Small intestine (tissue), 7 donors: Measurements from ENCODE around the gene ERAP2. TPM values are rescaled to one million over a fixed set of nuclear protein-coding genes. Genes with fewer than 3 reads are reported as not detected.
"Not testable (repeated sequence)": the region's sequence is repeated elsewhere in the genome, so short reads cannot be mapped to it uniquely, and the experiment has no call there.

Experiments used
- DNase-seq, 2 donors: peaks; one replicate each; pipeline versions ENCODE4 v3.0.0 to v3.0.0-alpha.2; 2013
- FAIRE-seq: peaks from 2 replicates; lab custom pipeline; 2012; peaks lifted over from hg19 to GRCh38; lab: Jason Lieb, UNC
- H3K27ac ChIP-seq, 3 donors: one replicate each; pipeline ENCODE4 v1.5.1; 2013; ENCODE audit warnings: low read length in 2 of 3, mild to moderate bottlenecking in 2 of 3, control low read depth in 1 of 3, inconsistent platforms in 1 of 3, low read depth in 1 of 3, moderate library complexity in 1 of 3
- H3K27me3 ChIP-seq, 3 donors: one replicate each; pipeline ENCODE4 v1.6.1; 2013; ENCODE audit warnings: low read length in 3 of 3, inconsistent platforms in 1 of 3; ENCODE audit not compliant: control insufficient read depth in 3 of 3, insufficient read depth in 3 of 3
- H3K36me3 ChIP-seq, 3 donors: one replicate each; pipeline ENCODE4 v1.6.1; 2013; ENCODE audit warnings: low read length in 3 of 3, inconsistent platforms in 1 of 3, low read depth in 1 of 3, mild to moderate bottlenecking in 1 of 3, moderate library complexity in 1 of 3; ENCODE audit not compliant: control insufficient read depth in 3 of 3, insufficient read depth in 2 of 3
- H3K4me1 ChIP-seq, 3 donors: one replicate each; pipeline ENCODE4 v1.6.1; 2013; ENCODE audit warnings: low read length in 2 of 3, inconsistent platforms in 1 of 3, low read depth in 1 of 3, mild to moderate bottlenecking in 1 of 3, moderate library complexity in 1 of 3; ENCODE audit not compliant: control insufficient read depth in 3 of 3, insufficient read depth in 2 of 3
- H3K4me3 ChIP-seq, 3 donors: one replicate each; pipeline ENCODE4 v1.5.1; 2013; ENCODE audit warnings: low read length in 3 of 3, control low read depth in 1 of 3, inconsistent platforms in 1 of 3, low read depth in 1 of 3, mild to moderate bottlenecking in 1 of 3, moderate library complexity in 1 of 3
- H3K9me3 ChIP-seq, 2 donors: one replicate each; pipeline ENCODE4 v1.6.1; 2013; ENCODE audit warnings: low read depth in 1 of 2, low read length in 1 of 2; ENCODE audit not compliant: control insufficient read depth in 2 of 2, insufficient read depth in 1 of 2
- WGBS, 3 donors: extraction: QIAGEN DNeasy Blood & Tissue Kit; methylation state at CpG; one replicate each; pipeline ENCODE4 v1.1.7; 2013; 5-methylcytosine and 5-hydroxymethylcytosine counted together
- polyA plus RNA-seq, 4 donors: library from polyadenylated mRNA; stranded (reverse) in 3 of 4; unstranded in 1 of 4; fragments of 200-250 nt in 3 of 4; fragments of 120-200 nt in 1 of 4; gene quantifications; one replicate each; pipeline versions ENCODE4 v1.2.1 to v1.2.3, GENCODE V29; 2013
- donor health status: healthy with polysubstance abuse.
- donor health status: control.
- donor health status: control.
- donor health status: Bipolar disorder and iron deficiency.
- donor health status: healthy.

Gene ERAP2
- polyA plus RNA-seq, 4 donors: 4.1 to 43.3 (median 6.0) TPM

DNA sequence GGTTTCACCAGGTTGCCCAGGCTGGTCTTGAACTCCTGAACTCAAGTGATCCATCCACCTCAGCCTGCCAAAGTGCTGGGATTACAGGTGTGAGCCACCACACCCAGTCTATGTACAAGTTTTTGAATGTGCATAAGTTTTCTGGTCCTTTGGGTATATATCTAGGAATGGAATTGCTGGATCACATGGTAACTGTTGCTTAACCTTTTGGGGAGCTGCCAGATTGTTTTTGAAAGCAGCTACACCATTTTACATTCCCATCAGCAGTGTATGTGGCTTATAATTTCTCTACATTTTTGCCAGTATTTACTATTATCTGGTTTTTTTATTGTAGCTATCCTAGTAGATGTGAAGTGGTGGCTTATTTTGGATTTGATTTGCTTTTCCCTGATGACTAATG, 50.7 kb downstream of the ERAP2 start:
- H3K9me3 ChIP-seq: no peaks in the 10 kb centered on the region
- H3K4me1 ChIP-seq: no peaks in the 10 kb centered on the region
- no peak overlapping the region for H3K4me3 ChIP-seq
- FAIRE-seq (no peak), DNase-seq (no peak)
- no peaks in the 10 kb centered on the region for H3K27me3 ChIP-seq
- H3K36me3 ChIP-seq: peaks cover 0 to 3% (median 2%) of the 10 kb centered on the region in 3 donors
- no peak overlapping the region for H3K27ac ChIP-seq

DNA sequence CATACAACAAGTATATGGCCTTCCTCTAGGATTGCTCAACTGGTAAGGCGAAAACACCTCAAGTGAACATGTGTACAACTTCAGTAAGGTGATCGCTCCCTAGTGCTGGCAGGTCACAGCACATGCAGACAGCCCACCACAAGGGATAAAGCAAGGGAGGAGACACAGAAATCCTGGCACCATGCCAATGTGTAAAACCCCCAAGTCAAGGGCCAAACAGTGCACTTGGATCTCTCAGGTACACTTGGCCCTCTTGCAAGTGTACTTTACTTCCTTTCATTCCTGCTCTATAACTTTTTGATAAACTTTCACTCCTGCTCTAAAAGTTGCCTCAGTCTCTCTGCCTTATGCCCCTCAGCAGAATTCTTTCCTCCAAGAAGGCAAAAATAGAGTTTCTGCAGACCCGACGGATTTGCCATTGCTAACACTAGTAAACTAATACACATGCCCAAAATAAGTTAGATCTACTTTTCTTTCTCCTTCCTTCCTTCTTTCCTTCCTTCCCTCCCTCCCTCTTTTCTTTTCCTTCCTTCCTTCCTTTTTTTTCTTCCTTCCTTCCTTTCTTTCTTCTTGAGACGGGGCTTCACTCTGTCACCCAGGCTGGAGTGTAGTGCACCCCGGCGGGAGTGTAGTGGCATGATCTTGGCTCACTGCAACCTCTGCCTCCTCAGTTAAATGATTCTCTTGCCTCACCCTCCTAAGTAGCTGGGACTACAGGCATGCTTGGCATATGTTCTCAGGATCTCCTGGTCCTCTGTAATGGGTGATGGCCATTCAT, 52.8 kb downstream of the ERAP2 start:
- no peaks in the 10 kb centered on the region for H3K27me3 ChIP-seq
- peaks cover 0 to 2% (median 0%) of the 10 kb centered on the region in 3 donors for H3K36me3 ChIP-seq
- H3K27ac ChIP-seq: no peak overlapping the region
- no peak for FAIRE-seq
- DNase-seq: no peak
- WGBS, 3 donors: 94 to 97% (median 95%) methylated on average over 7 of the region's 7 CpGs
- H3K4me3 ChIP-seq: no peak overlapping the region
- H3K4me1 ChIP-seq: peaks cover 0 to 10% (median 8%) of the 10 kb centered on the region in 3 donors
- no peaks in the 10 kb centered on the region for H3K9me3 ChIP-seq

DNA sequence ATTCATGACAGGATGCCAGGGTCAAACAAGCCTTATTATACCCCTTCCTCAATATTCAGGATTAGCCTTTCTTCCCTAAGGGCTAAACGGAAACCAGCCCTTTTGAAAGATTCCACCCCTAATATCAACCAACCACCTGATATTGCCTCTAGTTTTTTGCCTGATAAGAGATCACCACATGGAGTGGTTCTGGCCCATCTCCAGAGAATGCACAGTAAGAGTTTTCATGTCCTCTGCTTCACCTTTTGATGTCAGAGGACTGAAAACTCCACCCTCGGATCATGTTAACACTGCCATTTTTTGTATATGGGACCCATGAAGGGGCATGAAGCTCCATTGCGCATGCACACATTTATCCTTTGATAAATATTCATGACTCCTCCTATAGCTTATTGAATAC, 53.8 kb downstream of the ERAP2 start:
- FAIRE-seq: no peak

DNA sequence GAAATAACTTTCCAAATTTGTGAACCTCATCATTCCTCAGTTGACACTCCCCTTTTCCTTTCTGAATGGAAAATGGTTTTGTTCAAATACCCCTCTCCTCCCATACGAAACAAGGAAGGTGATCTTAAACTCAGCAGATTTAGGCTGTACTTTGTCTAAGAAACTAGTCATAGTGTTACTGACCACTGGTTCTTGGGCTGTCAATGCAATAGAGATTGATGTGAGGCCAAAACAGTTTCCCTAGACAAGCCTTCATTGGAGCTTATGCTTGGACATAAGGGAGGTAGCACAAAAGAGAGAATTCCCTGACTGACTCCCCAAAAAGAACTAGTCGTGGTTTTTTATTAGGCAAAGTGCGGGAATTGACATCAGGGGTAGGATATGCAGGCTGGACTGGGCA, 54.3 kb downstream of the ERAP2 start:
- Histone ChIP-seq H3K36me3 (peaks cover 0 to 2% (median 0%) of the 10 kb centered on the region in 3 donors), H3K27ac (no peak overlapping the region), H3K27me3 (no peaks in the 10 kb centered on the region), H3K4me1 (peaks cover 0 to 10% (median 9%) of the 10 kb centered on the region in 3 donors), H3K4me3 (no peak overlapping the region), H3K9me3 (no peaks in the 10 kb centered on the region)
- WGBS, 3 donors: 94 to 100% (median 97%) methylated on average over 3 of the region's 3 CpGs
- FAIRE-seq (no peak), DNase-seq (no peak)

More for the DNA sequence above, 53.8 kb downstream of the ERAP2 start:
- no peaks in the 10 kb centered on the region for H3K9me3 ChIP-seq
- no peaks in the 10 kb centered on the region for H3K27me3 ChIP-seq
- H3K4me3 ChIP-seq: no peak overlapping the region
- DNase-seq: no peak
- peaks cover 0 to 10% (median 9%) of the 10 kb centered on the region in 3 donors for H3K4me1 ChIP-seq
- peaks cover 0 to 2% (median 0%) of the 10 kb centered on the region in 3 donors for H3K36me3 ChIP-seq
- H3K27ac ChIP-seq: no peak overlapping the region
- WGBS, 3 donors: 85 to 93% (median 90%) methylated on average over 3 of the region's 3 CpGs

DNA sequence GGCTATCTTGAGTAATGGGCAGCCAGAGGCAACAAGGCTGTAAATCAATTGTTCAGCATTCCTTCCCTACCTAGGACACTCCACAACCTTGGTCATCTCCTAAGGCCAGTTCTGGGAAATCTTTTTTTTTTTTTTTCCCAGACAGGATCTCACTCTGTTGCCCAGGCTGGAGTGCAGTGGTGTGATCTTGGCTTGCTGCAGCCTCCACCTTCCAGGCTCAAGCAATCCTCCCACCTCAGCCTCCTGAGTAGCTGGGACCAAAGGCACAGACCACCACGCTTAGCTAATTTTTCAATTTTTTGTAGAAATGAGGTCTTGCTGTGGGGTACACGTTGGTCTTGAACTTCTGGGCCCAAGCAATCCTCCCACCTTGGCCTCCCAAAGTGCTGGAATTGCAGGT, 54.7 kb downstream of the ERAP2 start:
- not testable (repeated sequence) for FAIRE-seq, DNase-seq, H3K4me3 ChIP-seq, H3K4me1 ChIP-seq, H3K9me3 ChIP-seq, H3K27me3 ChIP-seq, H3K36me3 ChIP-seq, H3K27ac ChIP-seq
- 91 to 96% (median 95%) methylated on average over 2 of the region's 2 CpGs for WGBS, 3 donors

DNA sequence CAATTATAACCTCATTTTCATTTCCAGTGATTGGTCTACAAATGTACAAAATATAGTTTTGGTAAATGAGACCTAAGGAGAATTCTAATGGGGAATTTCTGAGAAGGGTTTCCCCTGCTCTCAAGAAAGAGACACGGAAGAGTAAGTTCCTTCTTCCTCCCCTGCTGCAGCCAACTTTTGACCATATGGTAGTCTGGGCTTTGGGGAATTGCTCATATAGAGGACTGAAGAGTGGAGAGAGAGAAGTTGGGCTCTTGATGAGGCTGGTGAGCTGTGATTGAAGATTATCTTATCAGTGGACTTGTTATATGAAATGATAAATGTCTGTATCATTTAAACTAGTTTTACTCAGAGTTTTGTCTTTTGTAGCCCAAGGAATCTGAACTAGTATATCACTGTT, 55.3 kb downstream of the ERAP2 start:
- Histone ChIP-seq H3K9me3 (no peaks in the 10 kb centered on the region), H3K36me3 (peaks cover 0 to 2% (median 0%) of the 10 kb centered on the region in 3 donors), H3K4me1 (peaks cover 0 to 10% (median 9%) of the 10 kb centered on the region in 3 donors), H3K4me3 (no peak overlapping the region), H3K27ac (no peak overlapping the region), H3K27me3 (no peaks in the 10 kb centered on the region)
- FAIRE-seq: no peak
- 69 to 79% (median 73%) methylated on average over 1 of the region's 1 CpG for WGBS, 3 donors
- no peak for DNase-seq

DNA sequence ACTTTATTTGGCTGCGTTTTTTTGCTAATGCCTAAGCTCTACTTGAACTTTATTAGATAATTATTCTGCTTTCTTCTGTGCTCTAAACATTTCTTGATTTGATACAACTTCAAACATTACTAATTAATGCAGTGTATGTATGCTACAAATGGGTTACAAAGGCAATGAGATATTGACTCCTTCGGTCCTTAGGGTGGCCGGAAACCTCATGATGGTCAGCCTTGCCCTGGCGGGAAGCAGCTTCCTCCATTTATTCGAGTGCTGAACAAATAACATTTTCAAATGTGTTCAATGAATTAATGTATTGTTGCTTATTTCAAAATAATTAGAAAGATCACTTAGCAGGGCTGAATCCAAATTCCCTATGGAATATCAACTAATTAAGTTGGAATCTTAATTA, 55.7 kb downstream of the ERAP2 start:
- WGBS, 3 donors: 89 to 95% (median 89%) methylated on average over 5 of the region's 5 CpGs
- FAIRE-seq: no peak
- H3K36me3 ChIP-seq: peaks cover 0 to 2% (median 0%) of the 10 kb centered on the region in 3 donors
- peaks cover 0 to 10% (median 9%) of the 10 kb centered on the region in 3 donors for H3K4me1 ChIP-seq
- H3K27me3 ChIP-seq: no peaks in the 10 kb centered on the region
- H3K4me3 ChIP-seq: no peak overlapping the region
- DNase-seq: no peak
- no peaks in the 10 kb centered on the region for H3K9me3 ChIP-seq
- peak overlapping the region in 1 of 3 donors; percentile 29 for H3K27ac ChIP-seq

DNA sequence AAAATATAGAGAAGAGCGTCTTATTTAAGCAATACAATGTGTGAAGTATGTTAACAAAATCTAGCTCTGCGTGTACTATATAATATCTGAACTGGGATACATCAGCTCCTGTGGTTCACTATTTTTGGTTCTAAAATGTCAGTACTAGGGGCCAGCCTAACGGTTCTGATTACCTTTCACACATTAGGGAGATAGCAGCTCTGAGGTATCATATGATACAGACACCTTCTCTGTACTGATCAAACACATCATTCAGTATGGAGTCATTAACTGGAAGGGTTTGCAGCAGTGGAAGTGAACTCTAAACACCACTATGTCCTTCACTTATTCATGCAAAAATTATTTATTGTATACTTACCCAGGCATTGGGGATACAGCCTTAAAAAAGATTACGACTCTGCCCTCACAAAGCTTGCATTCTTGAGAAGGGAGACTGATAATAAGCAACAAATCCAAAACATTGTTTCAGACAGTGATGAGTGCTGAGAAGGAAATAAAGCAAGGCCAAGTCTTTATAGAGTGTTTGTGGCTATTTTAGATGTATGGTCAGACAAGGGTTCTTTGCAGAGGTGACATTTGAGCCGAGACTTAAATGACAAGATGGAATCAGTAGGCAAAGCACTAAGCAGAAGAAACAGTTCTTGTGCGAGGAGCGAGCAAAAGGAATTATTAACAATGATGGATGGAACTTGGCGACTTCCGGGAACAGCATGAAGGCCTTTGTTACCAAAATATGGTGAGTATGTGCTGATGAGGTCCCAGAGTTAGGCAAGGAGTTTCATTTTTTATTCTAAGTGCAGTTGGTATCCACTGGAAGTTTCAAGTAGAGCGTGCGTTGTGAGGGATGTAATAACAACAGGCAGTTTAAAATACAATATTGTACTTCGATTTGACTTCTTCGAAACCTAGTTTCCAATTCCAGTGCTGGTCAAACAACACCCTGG, 57.7 kb downstream of the ERAP2 start:
- FAIRE-seq (no peak), DNase-seq (peak in 1 of 2 donors; percentile 9)
- WGBS, 3 donors: 7 to 11% (median 8%) methylated on average over 13 of the region's 13 CpGs
- Histone ChIP-seq H3K27me3 (no peaks in the 10 kb centered on the region), H3K27ac (peak overlapping the region; percentile 92 to 97 (median 93)), H3K4me1 (peaks cover 0 to 12% (median 9%) of the 10 kb centered on the region in 3 donors), H3K4me3 (peak overlapping the region; percentile 79 to 98 (median 81)), H3K9me3 (no peaks in the 10 kb centered on the region), H3K36me3 (no peaks in the 10 kb centered on the region)
